ENCODE results near the gene COL26A1.

DNA sequence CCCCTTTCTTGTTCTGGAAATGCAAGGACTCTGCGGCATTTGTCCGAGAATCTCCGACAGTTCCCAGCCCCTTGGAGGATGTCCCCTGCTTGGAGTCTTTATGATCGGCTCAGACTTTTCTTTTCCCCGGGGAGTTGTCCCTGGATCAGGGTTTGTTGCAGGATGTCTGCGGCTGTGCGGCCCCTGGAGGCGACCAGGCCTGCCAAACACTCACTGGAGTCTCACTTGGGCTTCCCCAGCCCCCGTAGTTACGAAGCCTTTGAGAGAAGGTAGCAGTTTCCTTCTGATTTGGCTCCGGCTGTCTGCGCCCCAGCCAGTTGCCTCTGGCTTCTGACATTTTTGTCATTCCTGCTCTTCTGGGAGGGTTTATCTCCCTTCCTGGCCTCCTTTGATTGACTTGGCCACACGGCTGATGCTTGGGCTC lies 16.1 kb downstream of the COL26A1 start:
- TF ChIP-seq, protein P1, sequence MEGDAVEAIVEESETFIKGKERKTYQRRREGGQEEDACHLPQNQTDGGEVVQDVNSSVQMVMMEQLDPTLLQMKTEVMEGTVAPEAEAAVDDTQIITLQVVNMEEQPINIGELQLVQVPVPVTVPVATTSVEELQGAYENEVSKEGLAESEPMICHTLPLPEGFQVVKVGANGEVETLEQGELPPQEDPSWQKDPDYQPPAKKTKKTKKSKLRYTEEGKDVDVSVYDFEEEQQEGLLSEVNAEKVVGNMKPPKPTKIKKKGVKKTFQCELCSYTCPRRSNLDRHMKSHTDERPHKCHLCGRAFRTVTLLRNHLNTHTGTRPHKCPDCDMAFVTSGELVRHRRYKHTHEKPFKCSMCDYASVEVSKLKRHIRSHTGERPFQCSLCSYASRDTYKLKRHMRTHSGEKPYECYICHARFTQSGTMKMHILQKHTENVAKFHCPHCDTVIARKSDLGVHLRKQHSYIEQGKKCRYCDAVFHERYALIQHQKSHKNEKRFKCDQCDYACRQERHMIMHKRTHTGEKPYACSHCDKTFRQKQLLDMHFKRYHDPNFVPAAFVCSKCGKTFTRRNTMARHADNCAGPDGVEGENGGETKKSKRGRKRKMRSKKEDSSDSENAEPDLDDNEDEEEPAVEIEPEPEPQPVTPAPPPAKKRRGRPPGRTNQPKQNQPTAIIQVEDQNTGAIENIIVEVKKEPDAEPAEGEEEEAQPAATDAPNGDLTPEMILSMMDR (conservative IDR thresholded peaks at IDR 0.05; ENCODE audit: low read depth, low read length), result no peak
- TF ChIP-seq, protein P2, sequence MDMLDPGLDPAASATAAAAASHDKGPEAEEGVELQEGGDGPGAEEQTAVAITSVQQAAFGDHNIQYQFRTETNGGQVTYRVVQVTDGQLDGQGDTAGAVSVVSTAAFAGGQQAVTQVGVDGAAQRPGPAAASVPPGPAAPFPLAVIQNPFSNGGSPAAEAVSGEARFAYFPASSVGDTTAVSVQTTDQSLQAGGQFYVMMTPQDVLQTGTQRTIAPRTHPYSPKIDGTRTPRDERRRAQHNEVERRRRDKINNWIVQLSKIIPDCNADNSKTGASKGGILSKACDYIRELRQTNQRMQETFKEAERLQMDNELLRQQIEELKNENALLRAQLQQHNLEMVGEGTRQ (IDR thresholded peaks at IDR 0.05; ENCODE audit: low read depth, low read length), result no peak
- TF ChIP-seq RCOR1 (IDR thresholded peaks at IDR 0.05; ENCODE audit: insufficient replicate concordance, low read length) (no peak), RFX5 (IDR thresholded peaks at IDR 0.05; ENCODE audit: low read depth, low read length) (no peak)
